Measurements from ENCODE around the gene SHROOM4.

Gene SHROOM4

DNA sequence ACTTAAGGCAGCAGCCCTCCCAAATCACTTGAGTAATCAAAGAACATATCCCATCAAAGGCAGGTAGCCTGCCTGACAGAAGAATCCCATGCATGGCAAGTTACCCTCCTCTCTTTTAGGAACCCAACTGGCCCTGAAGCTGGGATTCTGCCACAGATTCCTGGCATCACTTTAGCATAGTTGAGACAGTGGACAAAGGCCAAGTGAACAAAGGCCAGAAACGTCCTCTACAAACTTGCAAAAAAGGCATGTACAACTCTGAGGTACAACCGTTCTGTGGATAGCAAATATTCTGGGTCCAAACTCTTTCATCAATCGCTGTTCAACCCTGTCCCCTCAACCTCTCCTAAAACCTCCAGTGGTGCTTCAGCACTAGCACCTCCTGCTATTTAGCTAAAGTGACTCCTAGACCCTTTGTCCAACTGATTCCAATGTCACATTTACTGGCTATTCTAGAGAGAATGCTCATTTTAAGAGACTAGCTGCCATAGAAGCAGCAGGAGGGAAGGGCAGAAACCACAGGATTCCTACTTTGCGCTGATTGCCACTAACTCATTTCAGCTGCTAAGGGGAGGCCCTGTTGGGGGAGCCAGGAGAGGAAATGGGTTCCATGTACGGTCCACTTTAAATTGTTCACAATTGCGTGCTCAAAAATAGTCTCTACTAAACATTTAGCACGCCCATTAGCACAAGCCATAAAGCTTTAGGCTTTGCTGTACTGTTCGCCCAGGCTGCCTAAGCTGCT lies 105.9 kb downstream of the SHROOM4 start:
- Mint-ChIP-seq H3K9me3 (peaks cover 3% of the 10 kb centered on the region), H3K27ac (no peak overlapping the region), H3K4me3 (no peak overlapping the region), H3K4me1 (no peaks in the 10 kb centered on the region), H3K36me3 (no peaks in the 10 kb centered on the region), H3K27me3 (peaks cover 9% of the 10 kb centered on the region)
- no peak for ATAC-seq (ENCODE audit: low read depth)
- no peak for DNase-seq (ENCODE audit: low spot score in 2 of 2)

DNA sequence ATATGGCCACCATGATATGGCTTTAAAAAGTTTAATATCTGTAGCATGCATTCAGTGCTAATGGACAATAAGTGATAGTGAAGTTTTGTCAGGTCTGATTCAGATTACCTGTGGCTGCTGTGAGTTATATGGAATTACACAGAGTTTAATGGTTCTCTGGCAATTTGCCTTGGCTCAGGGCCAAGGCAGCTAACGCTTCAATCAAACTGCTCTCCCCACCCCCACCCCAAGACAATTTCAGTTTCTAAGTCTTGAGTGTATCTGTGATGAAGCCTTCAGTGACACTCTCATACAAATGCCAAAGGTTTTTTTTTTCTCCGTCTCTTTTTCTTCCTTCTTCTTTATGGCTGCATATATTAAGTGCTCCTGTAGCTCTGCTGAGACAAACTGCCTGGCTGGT lies 106.6 kb downstream of the SHROOM4 start:
- ATAC-seq (ENCODE audit: low read depth): no peak

DNA sequence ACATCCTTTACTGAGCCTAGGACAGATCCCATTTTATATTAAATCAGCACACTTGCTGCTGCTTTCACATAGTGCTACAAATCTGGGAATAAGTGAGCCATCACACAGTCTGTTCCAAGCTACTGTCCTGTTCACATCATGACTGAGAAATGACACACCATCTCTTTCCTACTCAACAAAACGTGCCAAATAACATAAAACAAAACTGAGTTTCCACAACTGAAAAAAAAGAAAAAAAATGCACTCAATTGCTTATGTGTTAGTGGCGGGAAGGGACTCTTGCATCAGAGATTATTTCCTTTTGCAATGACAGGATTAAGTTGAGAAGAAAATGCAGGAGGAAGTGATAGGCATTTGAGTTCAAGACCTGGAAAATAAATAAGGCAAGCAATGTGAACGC lies 109.0 kb downstream of the SHROOM4 start:
- no peaks in the 10 kb centered on the region for H3K4me1 Mint-ChIP-seq
- H3K27me3 Mint-ChIP-seq: peaks cover 9% of the 10 kb centered on the region
- H3K9me3 Mint-ChIP-seq: peaks cover 3% of the 10 kb centered on the region
- ATAC-seq (ENCODE audit: low read depth) (no peak), DNase-seq (ENCODE audit: low spot score in 2 of 2) (no peak)
- no peaks in the 10 kb centered on the region for H3K36me3 Mint-ChIP-seq
- no peak overlapping the region for H3K27ac Mint-ChIP-seq
- H3K4me3 Mint-ChIP-seq: no peak overlapping the region

More for the DNA sequence above, 106.6 kb downstream of the SHROOM4 start:
- Mint-ChIP-seq H3K36me3 (no peaks in the 10 kb centered on the region), H3K4me1 (no peaks in the 10 kb centered on the region), H3K27me3 (peaks cover 9% of the 10 kb centered on the region), H3K27ac (no peak overlapping the region), H3K9me3 (peaks cover 3% of the 10 kb centered on the region), H3K4me3 (no peak overlapping the region)
- DNase-seq (ENCODE audit: low spot score in 2 of 2): no peak

DNA sequence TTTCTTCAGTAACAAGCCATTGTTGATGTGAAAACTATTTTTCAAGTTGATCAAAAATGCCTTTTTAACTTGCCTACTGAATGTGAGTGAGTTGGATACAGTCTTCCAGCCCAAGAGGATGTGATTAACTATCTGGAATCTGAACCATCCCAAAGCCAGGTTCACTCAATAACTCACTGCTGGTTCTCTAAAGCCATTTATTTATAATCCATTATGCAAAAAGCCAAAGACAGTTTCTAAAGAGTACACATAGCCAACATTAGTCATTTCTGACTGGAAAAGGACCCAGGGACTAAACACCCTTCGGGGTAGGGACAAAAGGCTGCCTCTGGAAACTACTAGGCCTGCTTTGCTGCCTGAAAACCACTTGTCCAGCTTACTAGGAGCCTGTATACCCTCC lies 109.6 kb downstream of the SHROOM4 start:
- ATAC-seq (ENCODE audit: low read depth): no peak
- H3K27me3 Mint-ChIP-seq: peaks cover 9% of the 10 kb centered on the region
- no peak overlapping the region for H3K27ac Mint-ChIP-seq
- H3K36me3 Mint-ChIP-seq: no peaks in the 10 kb centered on the region
- no peaks in the 10 kb centered on the region for H3K4me1 Mint-ChIP-seq
- DNase-seq (ENCODE audit: low spot score in 2 of 2): no peak
- peaks cover 3% of the 10 kb centered on the region for H3K9me3 Mint-ChIP-seq
- no peak overlapping the region for H3K4me3 Mint-ChIP-seq

DNA sequence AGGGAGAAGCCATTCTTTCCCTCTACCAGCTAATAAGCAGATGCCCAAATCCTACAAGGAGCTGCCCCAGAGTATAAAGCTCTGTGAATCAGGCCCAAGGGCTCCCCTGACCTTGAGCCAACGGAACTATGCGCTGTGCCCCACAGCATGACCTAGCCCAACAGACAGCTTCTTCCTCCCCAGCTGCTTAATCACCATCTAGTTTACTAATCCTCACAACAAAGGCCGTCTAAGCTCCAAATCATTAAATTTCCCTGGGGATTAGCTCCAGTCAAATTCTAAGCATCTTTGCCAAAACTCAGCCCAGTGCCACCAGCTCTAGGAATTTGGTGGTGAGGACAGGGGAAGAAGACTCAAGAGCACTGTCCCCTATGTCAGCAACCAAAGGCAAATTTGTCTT lies 113.1 kb downstream of the SHROOM4 start:
- no peaks in the 10 kb centered on the region for H3K4me1 Mint-ChIP-seq
- DNase-seq (ENCODE audit: low spot score in 2 of 2) (no peak), ATAC-seq (ENCODE audit: low read depth) (no peak)
- no peaks in the 10 kb centered on the region for H3K36me3 Mint-ChIP-seq
- H3K9me3 Mint-ChIP-seq: peaks cover 3% of the 10 kb centered on the region
- H3K27me3 Mint-ChIP-seq: peaks cover 8% of the 10 kb centered on the region
- H3K4me3 Mint-ChIP-seq: no peak overlapping the region
- no peak overlapping the region for H3K27ac Mint-ChIP-seq

DNA sequence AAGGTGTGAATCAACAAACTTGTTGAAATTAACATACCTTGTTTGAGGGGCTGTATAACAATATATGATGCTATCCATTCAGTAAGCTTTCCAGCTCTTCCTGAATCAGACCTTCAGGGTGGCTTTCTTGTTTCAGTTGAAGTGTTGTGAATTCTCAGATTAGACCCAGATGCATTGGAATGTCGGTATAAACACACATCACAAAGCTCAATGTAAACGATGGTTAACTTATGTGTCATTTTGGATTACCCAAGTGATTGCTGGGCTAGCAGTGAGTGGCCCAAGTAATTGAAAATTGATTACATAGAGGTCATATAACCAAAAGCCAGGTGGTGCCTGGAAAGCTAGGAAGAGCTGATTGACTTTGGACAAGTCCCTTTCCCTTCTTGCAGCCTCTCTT lies 115.0 kb downstream of the SHROOM4 start:
- H3K4me3 Mint-ChIP-seq: no peak overlapping the region
- H3K27ac Mint-ChIP-seq: no peak overlapping the region
- no peaks in the 10 kb centered on the region for H3K4me1 Mint-ChIP-seq
- H3K36me3 Mint-ChIP-seq: no peaks in the 10 kb centered on the region
- DNase-seq (ENCODE audit: low spot score in 2 of 2): no peak
- H3K9me3 Mint-ChIP-seq: peaks cover 3% of the 10 kb centered on the region
- ATAC-seq (ENCODE audit: low read depth): no peak
- peaks cover 3% of the 10 kb centered on the region for H3K27me3 Mint-ChIP-seq

DNA sequence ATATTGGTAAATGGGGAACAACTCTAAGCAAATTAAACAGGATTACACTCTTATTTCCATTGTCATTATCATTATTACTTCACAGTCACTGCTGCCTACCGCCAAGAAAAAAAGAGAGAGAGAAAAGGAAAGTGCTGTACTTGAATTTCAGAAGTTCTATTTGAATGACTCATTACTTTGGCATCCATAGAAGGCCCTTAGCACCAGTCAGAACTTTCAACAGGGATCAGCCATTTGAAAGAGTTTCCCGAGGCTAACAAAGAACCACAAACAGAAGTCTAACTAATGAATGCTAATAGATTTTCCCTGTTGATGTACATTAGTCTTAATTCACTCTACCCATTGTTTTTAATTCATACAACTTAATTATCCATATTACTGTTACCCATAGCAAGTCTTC lies 116.3 kb downstream of the SHROOM4 start:
- Mint-ChIP-seq H3K27me3 (peaks cover 2% of the 10 kb centered on the region), H3K27ac (no peak overlapping the region), H3K36me3 (no peaks in the 10 kb centered on the region), H3K4me3 (no peak overlapping the region), H3K9me3 (no peaks in the 10 kb centered on the region), H3K4me1 (no peaks in the 10 kb centered on the region)
- DNase-seq (ENCODE audit: low spot score in 2 of 2): no peak
- no peak for ATAC-seq (ENCODE audit: low read depth)

DNA sequence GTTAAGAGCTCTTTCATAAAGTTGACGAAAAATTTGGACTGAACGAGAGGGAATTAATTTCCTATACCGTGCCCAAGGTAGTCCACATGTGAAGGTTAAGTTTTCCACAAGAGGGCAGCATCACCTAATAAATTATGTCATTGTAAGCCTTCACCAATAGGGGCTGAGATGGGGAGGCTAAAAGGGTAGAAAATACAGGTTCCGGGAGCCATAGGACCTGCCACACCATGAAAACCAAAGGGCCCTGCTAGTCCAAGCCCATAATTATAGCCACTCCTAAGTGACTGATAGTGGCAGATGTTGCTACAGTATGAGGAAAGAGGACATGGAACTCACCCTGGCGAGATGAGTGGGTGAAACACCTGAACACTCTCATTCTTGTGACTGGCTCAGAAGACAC lies 122.2 kb downstream of the SHROOM4 start:
- no peaks in the 10 kb centered on the region for H3K9me3 Mint-ChIP-seq
- ATAC-seq (ENCODE audit: low read depth) (peak; percentile 70), DNase-seq (ENCODE audit: low spot score in 2 of 2) (peak; percentile 14)
- H3K27me3 Mint-ChIP-seq: no peaks in the 10 kb centered on the region
- H3K27ac Mint-ChIP-seq: no peak overlapping the region
- no peaks in the 10 kb centered on the region for H3K36me3 Mint-ChIP-seq
- no peaks in the 10 kb centered on the region for H3K4me1 Mint-ChIP-seq
- no peak overlapping the region for H3K4me3 Mint-ChIP-seq

DNA sequence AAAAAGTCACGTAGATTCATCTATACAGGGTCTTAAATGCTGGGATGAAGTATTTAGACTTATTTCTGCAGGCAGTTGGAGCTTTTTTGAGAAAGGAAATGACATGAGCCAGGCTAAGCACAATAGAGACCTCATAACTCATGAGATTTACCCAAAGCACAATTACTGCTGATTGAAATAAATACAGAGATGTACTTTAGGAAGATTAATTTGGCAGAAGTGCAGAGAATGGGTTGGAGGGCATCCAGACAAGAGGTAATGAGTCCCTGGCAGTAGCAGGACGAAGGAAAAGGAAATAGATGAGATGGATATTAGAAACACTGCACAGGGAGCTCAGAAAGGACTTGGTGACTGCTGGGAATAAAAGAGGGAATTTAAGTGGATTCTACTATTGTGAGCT lies 129.1 kb downstream of the SHROOM4 start:
- no peak for DNase-seq (ENCODE audit: low spot score in 2 of 2)
- no peak overlapping the region for H3K4me3 Mint-ChIP-seq
- no peaks in the 10 kb centered on the region for H3K36me3 Mint-ChIP-seq
- no peaks in the 10 kb centered on the region for H3K9me3 Mint-ChIP-seq
- H3K27me3 Mint-ChIP-seq: no peaks in the 10 kb centered on the region
- no peak for ATAC-seq (ENCODE audit: low read depth)
- H3K27ac Mint-ChIP-seq: no peak overlapping the region
- H3K4me1 Mint-ChIP-seq: no peaks in the 10 kb centered on the region

DNA sequence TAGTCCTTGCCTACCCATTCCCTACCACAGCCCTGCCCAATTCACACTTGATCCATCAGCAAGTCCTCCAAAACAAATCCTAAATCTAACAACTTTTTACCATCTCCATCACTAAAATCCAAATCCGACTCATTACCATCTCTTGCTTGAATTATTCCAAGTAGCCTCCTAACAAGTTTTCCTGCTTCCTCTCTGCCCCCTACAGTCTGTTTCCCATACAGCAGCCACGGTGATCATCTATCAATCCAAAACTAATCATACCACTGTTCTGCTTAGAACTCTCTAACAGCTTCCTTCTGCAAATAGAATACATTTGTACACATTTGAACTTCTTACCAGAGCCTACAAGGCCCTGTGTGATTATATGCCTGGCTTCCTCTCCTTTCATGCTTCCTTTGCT lies 133.0 kb downstream of the SHROOM4 start:
- no peak for DNase-seq (ENCODE audit: low spot score in 2 of 2)
- Mint-ChIP-seq H3K9me3 (no peaks in the 10 kb centered on the region), H3K36me3 (no peaks in the 10 kb centered on the region)

DNA sequence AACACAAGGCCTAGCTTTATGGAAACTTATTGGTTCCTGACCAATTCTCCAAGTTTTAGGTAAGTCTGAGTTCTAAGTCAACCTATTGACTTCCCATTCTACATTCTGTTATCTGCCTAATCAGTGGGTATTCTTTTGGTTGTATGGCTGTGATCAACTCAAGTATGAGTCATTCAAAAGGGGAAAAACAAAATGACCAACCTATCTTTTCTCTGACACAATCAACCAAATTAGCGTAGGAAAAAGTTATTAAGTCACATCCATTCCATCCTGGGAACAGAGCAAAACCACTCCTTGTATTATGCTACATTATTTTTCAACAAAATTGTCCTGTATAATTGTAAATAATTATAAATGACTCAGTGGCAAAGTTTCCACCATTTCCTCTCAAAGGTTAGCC lies 136.2 kb downstream of the SHROOM4 start:
- no peaks in the 10 kb centered on the region for H3K27me3 Mint-ChIP-seq
- ATAC-seq (ENCODE audit: low read depth) (no peak), DNase-seq (ENCODE audit: low spot score in 2 of 2) (no peak)
- no peaks in the 10 kb centered on the region for H3K9me3 Mint-ChIP-seq
- H3K27ac Mint-ChIP-seq: no peak overlapping the region
- no peaks in the 10 kb centered on the region for H3K36me3 Mint-ChIP-seq
- no peaks in the 10 kb centered on the region for H3K4me1 Mint-ChIP-seq
- no peak overlapping the region for H3K4me3 Mint-ChIP-seq

More for the DNA sequence above, 133.0 kb downstream of the SHROOM4 start:
- ATAC-seq (ENCODE audit: low read depth): no peak
- no peaks in the 10 kb centered on the region for H3K4me1 Mint-ChIP-seq
- no peaks in the 10 kb centered on the region for H3K27me3 Mint-ChIP-seq
- H3K27ac Mint-ChIP-seq: no peak overlapping the region
- no peak overlapping the region for H3K4me3 Mint-ChIP-seq

DNA sequence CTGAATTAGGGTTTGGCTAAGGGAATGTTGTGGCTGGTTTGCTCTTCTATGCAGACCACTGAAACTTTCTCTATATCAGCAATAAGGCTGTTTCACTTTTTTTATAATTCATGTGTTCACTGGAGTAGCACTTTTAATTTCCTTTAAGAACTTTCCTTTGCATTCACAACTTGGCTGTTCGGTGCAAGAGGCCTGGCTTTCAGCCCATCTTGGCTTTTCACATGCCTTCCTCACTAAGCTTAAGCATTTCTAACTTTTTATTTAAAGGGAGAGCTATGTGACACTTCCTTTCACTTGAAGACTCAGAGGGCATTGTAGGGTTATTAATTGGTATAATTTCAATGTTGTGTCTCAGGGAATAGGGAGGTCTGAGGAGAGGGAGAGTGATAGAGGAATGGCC lies 142.3 kb downstream of the SHROOM4 start:
- no peaks in the 10 kb centered on the region for H3K4me1 Mint-ChIP-seq
- no peaks in the 10 kb centered on the region for H3K9me3 Mint-ChIP-seq
- H3K4me3 Mint-ChIP-seq: no peak overlapping the region
- no peaks in the 10 kb centered on the region for H3K27me3 Mint-ChIP-seq
- no peaks in the 10 kb centered on the region for H3K36me3 Mint-ChIP-seq
- DNase-seq (ENCODE audit: low spot score in 2 of 2) (no peak), ATAC-seq (ENCODE audit: low read depth) (no peak)
- H3K27ac Mint-ChIP-seq: no peak overlapping the region

DNA sequence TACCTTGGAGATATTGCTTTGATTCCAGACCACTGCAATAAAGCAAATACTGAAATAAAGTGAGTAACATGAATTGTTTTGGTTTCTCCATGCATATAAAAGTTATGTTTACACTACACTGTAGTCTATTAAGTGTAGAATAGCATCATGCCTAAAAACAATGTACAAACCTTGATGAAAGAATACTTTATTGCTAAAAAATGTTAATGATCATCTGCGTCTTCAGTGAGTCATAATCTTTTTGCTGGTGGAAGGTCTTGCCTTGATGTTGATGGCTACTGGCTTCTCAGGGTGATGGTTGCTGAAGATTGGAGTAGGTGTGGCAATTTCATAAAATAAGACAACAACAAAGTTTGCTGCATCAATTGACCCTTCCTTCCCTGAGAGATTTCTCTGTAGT lies 145.1 kb downstream of the SHROOM4 start:
- DNase-seq (ENCODE audit: low spot score in 2 of 2): no peak
- no peak overlapping the region for H3K27ac Mint-ChIP-seq
- no peak for ATAC-seq (ENCODE audit: low read depth)
- H3K4me3 Mint-ChIP-seq: no peak overlapping the region
- no peaks in the 10 kb centered on the region for H3K4me1 Mint-ChIP-seq
- no peaks in the 10 kb centered on the region for H3K36me3 Mint-ChIP-seq
- no peaks in the 10 kb centered on the region for H3K27me3 Mint-ChIP-seq
- no peaks in the 10 kb centered on the region for H3K9me3 Mint-ChIP-seq

DNA sequence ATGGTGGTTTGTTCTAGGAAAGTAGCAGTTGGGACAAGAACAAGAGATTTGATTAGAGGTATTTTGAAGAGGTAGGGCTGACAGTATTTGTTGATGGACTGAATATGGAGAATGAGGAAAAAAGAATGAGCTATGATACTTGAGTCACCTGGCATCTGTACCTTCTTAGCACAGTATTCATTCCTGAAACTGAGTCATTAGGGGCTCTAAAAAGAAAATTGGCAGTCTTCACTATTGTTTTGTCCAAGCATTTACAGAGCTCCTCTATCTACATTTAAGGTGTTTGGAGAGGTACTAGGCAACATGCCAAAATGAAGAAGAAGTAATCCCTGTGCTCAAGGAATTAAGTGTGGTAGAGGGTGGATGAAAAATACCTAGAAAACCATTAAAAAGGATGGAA lies 165.8 kb downstream of the SHROOM4 start:
- no peak for DNase-seq (ENCODE audit: low spot score in 2 of 2)
- Mint-ChIP-seq H3K27me3 (peaks cover 2% of the 10 kb centered on the region), H3K4me1 (no peaks in the 10 kb centered on the region), H3K4me3 (no peak overlapping the region), H3K9me3 (no peaks in the 10 kb centered on the region), H3K27ac (no peak overlapping the region), H3K36me3 (no peaks in the 10 kb centered on the region)
- no peak for ATAC-seq (ENCODE audit: low read depth)

DNA sequence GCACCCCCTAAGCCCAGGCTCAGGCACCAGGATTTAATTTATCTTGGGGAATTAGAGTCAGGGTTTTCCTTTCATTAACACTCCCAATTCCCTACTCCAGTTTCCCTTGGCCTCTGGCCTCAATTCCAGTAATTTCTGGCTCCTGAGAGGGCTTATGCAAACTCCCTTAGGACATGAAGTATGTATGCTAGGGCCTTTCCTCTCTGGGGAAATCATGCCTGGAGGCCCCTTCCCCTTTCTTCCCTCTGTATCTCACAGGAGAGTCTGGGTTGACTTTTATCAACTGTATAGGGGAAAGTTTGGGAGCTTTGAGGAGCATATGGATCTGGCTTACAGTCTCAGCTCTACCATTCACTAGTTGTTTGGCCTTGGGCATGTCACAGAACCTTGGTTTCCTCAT lies 169.5 kb downstream of the SHROOM4 start:
- Mint-ChIP-seq H3K4me3 (no peak overlapping the region), H3K27ac (no peak overlapping the region), H3K36me3 (no peaks in the 10 kb centered on the region), H3K27me3 (peaks cover 2% of the 10 kb centered on the region), H3K4me1 (no peaks in the 10 kb centered on the region), H3K9me3 (no peaks in the 10 kb centered on the region)
- ATAC-seq (ENCODE audit: low read depth): no peak
- DNase-seq (ENCODE audit: low spot score in 2 of 2): no peak

All from memory B cell (primary cell).